A549 treated with GW870086 at 1 μM for 4 hours (cell line): ENCODE data around the gene FUCA2. TPM values are rescaled to one million over a fixed set of nuclear protein-coding genes. Genes with fewer than 3 reads are reported as not detected.

Experiments used
- total RNA-seq: library from RNA; stranded (reverse); fragments of 200-300 nt; extraction: Qiagen RNA extraction; gene quantifications from 5 replicates; pipeline ENCODE4 v1.2.3, GENCODE V29; 2022; ENCODE audit warnings: low read depth

The FUCA2 gene
- total RNA-seq, result 50.4 to 58.2 TPM (median 56.5 TPM) in 5 replicates

DNA sequence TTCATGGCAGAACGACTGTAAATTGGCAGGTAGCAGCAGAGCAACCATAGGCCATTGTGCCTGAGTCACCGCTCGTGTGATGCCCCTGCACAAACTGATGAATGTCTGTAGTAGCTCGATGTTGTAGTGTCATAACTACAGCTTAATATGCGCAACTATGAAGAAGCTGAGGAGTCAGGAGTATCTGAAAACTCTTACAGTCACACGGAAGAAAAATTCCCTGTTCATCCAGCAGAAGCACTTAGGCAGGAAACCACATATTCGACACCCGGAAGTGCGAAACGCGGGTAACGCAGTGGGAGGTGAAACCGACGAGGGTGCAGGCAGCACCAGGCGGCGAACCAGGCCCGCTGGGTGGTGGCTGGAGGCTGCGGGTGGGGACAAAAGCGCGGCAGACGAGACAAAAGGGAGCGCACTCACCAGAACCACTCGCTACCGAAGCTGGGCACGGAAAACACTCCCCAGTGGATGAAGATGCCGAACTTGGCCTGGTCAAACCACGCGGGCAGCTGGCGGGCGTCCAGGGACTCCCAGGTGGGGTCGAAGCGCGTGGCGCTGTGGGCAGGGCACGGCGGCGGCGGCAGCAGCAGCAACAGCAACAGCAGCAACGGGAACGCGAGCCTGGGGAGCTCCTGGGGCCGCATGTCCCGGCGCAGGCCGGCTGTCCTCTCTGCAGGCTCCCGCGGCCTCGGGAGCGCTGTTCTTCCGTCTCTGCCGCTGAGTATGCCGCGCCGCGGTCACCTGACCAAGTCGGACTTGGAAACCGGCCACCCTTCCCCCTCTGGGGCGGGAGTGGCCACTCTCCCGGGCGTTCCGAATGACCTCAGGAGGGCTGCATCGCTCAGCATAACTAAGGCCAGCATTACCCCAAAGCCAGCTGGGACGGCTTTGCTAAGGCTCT is at the start of gene FUCA2:
Gene FUCA2 (minus strand): TSS at position 730 of the 901 bp plus-strand sequence. CDS start 86 bp downstream, at position 644.

GRCh38 chr6:143450453-143451371 is 60.8 kb downstream of the FUCA2 start, which contains the start of the genes ADAT2 and PEX3:
TSS of gene ADAT2 (minus strand) at chr6:143450695. CDS start at chr6:143450658, 37 bp downstream.
TSS of gene PEX3 (plus strand) at chr6:143450805. CDS start at chr6:143451043, 238 bp downstream.

Other genes with a start within 250 kb of the FUCA2 start
- gene ADAT2, start 61.0 kb downstream of the FUCA2 start, total RNA-seq, result 2.7 to 4.3 TPM (median 4.1 TPM) in 5 replicates
- gene PEX3, start 60.9 kb downstream of the FUCA2 start, total RNA-seq, result 7.4 to 13.9 TPM (median 12.8 TPM) in 5 replicates
- gene PHACTR2, start 166.2 kb upstream of the FUCA2 start, total RNA-seq, result 3.8 to 4.8 TPM (median 4.1 TPM) in 5 replicates